ENCODE data around the gene NRTN.

DNA sequence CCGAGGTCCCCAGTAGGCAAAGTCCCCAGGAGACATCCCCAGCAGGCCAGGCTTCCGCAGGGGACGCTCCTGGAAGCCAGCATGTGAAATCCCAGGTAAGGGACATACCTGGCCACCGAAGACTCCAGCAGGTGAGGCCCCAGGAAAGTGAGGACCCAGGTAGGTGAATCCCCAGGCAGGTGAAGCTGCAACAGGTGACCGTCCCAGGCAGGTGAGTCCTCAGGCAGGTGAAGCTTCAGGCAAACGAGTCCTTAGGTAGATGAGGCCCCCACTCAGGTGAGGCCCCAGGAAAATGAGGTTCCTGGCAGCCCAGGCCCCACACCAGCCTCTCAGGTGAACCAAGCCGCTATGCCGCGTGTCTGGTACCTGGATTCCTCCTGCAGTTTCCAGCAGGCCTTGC lies 26.3 kb downstream of the NRTN start:
- no peak for TF ChIP-seq PPARA (CRISPR knock-in tag; IDR thresholded peaks at IDR 0.05; ENCODE audit: borderline replicate concordance)
- no peak for TF ChIP-seq ZFP3 (CRISPR knock-in tag; IDR thresholded peaks at IDR 0.05)
- TF ChIP-seq, protein P1, sequence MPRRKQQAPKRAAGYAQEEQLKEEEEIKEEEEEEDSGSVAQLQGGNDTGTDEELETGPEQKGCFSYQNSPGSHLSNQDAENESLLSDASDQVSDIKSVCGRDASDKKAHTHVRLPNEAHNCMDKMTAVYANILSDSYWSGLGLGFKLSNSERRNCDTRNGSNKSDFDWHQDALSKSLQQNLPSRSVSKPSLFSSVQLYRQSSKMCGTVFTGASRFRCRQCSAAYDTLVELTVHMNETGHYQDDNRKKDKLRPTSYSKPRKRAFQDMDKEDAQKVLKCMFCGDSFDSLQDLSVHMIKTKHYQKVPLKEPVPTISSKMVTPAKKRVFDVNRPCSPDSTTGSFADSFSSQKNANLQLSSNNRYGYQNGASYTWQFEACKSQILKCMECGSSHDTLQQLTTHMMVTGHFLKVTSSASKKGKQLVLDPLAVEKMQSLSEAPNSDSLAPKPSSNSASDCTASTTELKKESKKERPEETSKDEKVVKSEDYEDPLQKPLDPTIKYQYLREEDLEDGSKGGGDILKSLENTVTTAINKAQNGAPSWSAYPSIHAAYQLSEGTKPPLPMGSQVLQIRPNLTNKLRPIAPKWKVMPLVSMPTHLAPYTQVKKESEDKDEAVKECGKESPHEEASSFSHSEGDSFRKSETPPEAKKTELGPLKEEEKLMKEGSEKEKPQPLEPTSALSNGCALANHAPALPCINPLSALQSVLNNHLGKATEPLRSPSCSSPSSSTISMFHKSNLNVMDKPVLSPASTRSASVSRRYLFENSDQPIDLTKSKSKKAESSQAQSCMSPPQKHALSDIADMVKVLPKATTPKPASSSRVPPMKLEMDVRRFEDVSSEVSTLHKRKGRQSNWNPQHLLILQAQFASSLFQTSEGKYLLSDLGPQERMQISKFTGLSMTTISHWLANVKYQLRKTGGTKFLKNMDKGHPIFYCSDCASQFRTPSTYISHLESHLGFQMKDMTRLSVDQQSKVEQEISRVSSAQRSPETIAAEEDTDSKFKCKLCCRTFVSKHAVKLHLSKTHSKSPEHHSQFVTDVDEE (CRISPR knock-in tag; IDR thresholded peaks at IDR 0.05) = no peak
- no peak for TF ChIP-seq RARB (CRISPR knock-in tag; IDR thresholded peaks at IDR 0.05)
- TF ChIP-seq, protein P2, sequence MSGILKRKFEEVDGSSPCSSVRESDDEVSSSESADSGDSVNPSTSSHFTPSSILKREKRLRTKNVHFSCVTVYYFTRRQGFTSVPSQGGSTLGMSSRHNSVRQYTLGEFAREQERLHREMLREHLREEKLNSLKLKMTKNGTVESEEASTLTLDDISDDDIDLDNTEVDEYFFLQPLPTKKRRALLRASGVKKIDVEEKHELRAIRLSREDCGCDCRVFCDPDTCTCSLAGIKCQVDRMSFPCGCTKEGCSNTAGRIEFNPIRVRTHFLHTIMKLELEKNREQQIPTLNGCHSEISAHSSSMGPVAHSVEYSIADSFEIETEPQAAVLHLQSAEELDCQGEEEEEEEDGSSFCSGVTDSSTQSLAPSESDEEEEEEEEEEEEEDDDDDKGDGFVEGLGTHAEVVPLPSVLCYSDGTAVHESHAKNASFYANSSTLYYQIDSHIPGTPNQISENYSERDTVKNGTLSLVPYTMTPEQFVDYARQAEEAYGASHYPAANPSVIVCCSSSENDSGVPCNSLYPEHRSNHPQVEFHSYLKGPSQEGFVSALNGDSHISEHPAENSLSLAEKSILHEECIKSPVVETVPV (CRISPR knock-in tag; IDR thresholded peaks at IDR 0.05) = no peak
- no peak for TF ChIP-seq ARNTL (CRISPR knock-in tag; IDR thresholded peaks at IDR 0.05; ENCODE audit: borderline replicate concordance, low read depth)
- no peak for TF ChIP-seq TOX (CRISPR knock-in tag; IDR thresholded peaks at IDR 0.05; ENCODE audit: borderline replicate concordance)
- TF ChIP-seq, protein P3, sequence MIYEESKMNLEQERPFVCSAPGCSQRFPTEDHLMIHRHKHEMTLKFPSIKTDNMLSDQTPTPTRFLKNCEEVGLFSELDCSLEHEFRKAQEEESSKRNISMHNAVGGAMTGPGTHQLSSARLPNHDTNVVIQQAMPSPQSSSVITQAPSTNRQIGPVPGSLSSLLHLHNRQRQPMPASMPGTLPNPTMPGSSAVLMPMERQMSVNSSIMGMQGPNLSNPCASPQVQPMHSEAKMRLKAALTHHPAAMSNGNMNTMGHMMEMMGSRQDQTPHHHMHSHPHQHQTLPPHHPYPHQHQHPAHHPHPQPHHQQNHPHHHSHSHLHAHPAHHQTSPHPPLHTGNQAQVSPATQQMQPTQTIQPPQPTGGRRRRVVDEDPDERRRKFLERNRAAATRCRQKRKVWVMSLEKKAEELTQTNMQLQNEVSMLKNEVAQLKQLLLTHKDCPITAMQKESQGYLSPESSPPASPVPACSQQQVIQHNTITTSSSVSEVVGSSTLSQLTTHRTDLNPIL (CRISPR knock-in tag; IDR thresholded peaks at IDR 0.05; ENCODE audit: low read depth) = no peak
- TF ChIP-seq, protein P4, sequence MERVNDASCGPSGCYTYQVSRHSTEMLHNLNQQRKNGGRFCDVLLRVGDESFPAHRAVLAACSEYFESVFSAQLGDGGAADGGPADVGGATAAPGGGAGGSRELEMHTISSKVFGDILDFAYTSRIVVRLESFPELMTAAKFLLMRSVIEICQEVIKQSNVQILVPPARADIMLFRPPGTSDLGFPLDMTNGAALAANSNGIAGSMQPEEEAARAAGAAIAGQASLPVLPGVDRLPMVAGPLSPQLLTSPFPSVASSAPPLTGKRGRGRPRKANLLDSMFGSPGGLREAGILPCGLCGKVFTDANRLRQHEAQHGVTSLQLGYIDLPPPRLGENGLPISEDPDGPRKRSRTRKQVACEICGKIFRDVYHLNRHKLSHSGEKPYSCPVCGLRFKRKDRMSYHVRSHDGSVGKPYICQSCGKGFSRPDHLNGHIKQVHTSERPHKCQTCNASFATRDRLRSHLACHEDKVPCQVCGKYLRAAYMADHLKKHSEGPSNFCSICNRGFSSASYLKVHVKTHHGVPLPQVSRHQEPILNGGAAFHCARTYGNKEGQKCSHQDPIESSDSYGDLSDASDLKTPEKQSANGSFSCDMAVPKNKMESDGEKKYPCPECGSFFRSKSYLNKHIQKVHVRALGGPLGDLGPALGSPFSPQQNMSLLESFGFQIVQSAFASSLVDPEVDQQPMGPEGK (CRISPR knock-in tag; IDR thresholded peaks at IDR 0.05; ENCODE audit: borderline replicate concordance) = no peak

All from SK-N-SH treated with all-trans-retinoic acid at 6 μM for 48 hours (cell line).